ENCODE measurements around the gene TCF4.

GRCh38 chr18:55593888-55594287, 5.9 kb upstream of the TCF4 start:
- TF ChIP-seq CTCF (IDR thresholded peaks at IDR 0.05) = no peak
- TF ChIP-seq POLR2A (IDR thresholded peaks at IDR 0.05) = no peak
- TF ChIP-seq EP300 (IDR thresholded peaks at IDR 0.05; ENCODE audit: low read depth) = no peak
- TF ChIP-seq POLR2AphosphoS5 (IDR thresholded peaks at IDR 0.05) = no peak
